ENCODE measurements around the gene ZNRF1. TPM values are rescaled to one million over a fixed set of nuclear protein-coding genes. Genes with fewer than 3 reads are reported as not detected.

ZNRF1 gene
- total RNA-seq: 10 to 100 TPM; 27.7 to 29.7 TPM

DNA sequence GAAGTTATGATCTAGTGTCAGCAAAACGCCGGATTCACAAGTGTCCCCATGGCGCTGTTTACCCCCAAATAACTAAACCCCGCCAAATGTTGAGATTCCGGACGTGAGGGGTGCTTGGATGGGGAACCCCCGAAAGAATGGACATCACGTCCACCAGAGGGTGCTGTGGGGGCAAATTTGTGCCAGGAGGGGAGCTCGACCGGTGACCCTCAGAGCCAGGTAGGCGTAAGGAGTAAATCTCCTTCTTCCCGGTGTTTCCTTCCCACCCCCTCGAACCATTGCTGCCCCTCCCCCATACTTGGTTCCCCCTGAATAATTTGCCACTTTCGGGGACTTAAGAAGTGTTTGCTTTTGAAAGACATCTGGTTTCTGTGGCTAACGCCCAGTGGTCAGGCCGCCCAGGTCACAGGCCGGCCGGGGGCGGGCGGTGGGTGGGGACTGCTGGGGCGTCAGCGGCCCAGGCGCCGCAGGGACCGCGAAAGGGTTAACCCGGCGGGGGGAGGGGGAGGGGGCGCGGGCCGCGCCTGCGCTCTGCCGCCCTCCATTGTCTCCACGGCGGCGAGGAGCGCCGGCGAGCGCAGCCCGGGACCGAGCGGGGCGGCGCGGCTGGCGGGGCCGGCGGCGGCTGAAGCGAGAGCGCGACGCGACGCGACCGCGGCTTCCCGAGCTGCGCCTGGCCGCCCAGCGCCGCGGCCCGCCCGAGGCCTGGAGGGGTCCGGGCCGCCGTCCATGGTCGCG is at the start of gene ZNRF1:
Gene ZNRF1, plus strand, starts transcription at position 544 of the 738 bp plus-strand sequence. CDS start 648 bp downstream, outside the sequence.
- intact Hi-C loops (cut with DNase I): loop anchor here (2.0 kb wide), 1 partner anchor 112 kb away; no protein-coding TSS in a partner anchor
- H3K4me3 ChIP-seq: peak within 1 kb of the TSS; percentile 84
- peak within 1 kb of the TSS; percentile 52 for H3K27ac ChIP-seq
- DNase-seq: peak; percentile 92
- H3K9ac ChIP-seq (ENCODE audit: low read depth in 2 of 2, low read length in 2 of 2): peak within 1 kb of the TSS; percentile 62 to 64
- TF ChIP-seq, protein P1, sequence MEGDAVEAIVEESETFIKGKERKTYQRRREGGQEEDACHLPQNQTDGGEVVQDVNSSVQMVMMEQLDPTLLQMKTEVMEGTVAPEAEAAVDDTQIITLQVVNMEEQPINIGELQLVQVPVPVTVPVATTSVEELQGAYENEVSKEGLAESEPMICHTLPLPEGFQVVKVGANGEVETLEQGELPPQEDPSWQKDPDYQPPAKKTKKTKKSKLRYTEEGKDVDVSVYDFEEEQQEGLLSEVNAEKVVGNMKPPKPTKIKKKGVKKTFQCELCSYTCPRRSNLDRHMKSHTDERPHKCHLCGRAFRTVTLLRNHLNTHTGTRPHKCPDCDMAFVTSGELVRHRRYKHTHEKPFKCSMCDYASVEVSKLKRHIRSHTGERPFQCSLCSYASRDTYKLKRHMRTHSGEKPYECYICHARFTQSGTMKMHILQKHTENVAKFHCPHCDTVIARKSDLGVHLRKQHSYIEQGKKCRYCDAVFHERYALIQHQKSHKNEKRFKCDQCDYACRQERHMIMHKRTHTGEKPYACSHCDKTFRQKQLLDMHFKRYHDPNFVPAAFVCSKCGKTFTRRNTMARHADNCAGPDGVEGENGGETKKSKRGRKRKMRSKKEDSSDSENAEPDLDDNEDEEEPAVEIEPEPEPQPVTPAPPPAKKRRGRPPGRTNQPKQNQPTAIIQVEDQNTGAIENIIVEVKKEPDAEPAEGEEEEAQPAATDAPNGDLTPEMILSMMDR (IDR thresholded peaks at IDR 0.05): peak; percentile 72
- H3K36me3 ChIP-seq: no peaks in the 10 kb centered on the region
- H3K27me3 ChIP-seq: no peaks in the 10 kb centered on the region
- no peaks in the 10 kb centered on the region for H3K9me3 ChIP-seq
- H3K4me1 ChIP-seq: no peaks in the 10 kb centered on the region

DNA sequence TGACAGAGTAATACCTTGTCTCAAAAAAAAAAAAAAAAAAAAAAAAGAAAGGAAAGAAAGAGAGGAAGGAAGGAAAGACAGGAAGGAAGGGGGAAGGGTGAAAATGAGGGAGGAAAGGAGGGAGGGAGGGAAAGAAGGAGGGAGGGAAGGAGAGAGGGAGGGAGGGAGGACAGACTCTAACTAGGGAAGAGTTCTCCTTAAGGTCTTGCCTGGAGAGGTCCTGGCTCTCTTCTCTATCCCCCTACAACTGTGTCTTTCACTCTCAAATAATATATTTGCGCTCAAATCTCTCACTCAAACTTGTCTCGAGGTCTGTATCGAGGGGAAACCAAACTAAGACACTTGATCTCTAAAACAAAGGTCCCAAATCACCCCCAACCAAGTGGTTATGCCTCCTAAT is 49.5 kb upstream of the ZNRF1 start:
- DNase-seq: no peak

DNA sequence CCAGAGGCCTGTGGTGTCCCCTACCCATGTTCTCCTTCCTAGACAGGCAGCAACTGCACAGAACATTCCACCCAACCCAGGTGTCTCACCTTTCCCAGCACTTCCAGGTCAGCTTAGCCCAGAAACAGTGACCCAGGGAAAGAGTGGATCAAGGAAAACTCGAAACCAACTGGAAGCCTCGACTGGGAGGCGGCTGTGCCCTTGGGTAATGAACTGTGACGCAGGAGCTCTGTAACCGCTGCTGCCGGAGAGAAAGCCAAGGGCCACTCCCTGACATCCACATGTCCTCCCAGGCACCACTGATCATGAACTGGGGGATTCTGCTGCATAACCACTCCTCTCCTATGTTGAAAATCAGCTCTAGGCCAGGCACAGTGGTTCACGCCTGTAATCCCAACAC is 48.3 kb upstream of the ZNRF1 start:
- DNase-seq: no peak
- Histone ChIP-seq H3K4me1 (no peaks in the 10 kb centered on the region), H3K4me3 (no peak overlapping the region), H3K9ac (ENCODE audit: low read depth in 2 of 2, low read length in 2 of 2) (no peak overlapping the region), H3K9me3 (no peaks in the 10 kb centered on the region), H3K27me3 (no peaks in the 10 kb centered on the region), H3K36me3 (no peaks in the 10 kb centered on the region), H3K27ac (no peak overlapping the region)
- TF ChIP-seq, protein P1 (IDR thresholded peaks at IDR 0.05): no peak
- intact Hi-C loops (cut with DNase I): no loop called here

More for the DNA sequence above, 49.5 kb upstream of the ZNRF1 start:
- Histone ChIP-seq H3K9me3 (no peaks in the 10 kb centered on the region), H3K4me3 (no peak overlapping the region), H3K27me3 (no peaks in the 10 kb centered on the region), H3K9ac (ENCODE audit: low read depth in 2 of 2, low read length in 2 of 2) (no peak overlapping the region), H3K27ac (no peak overlapping the region), H3K36me3 (no peaks in the 10 kb centered on the region), H3K4me1 (no peaks in the 10 kb centered on the region)
- intact Hi-C loops (cut with DNase I): no loop called here
- TF ChIP-seq, protein P1 (IDR thresholded peaks at IDR 0.05): no peak

DNA sequence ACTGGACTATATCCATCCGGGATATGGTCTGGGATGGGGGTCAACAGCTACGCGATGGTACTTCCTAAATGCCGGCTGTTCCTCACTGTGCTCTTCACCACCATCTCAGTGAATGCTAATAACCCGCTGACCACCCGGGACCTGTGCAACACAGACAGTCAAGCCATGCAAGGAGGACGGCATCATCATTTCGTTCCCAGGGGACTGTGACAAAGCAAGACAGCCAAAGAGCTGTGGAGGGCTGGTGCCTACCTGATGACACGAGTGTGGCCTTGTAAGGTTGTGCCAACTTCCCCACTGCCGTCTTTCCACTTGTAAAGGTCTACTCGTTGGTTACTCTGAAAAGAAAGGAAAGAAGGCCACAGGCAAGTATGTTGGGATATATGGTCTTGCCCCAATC is 47.6 kb upstream of the ZNRF1 start:
- Histone ChIP-seq H3K27ac (no peak overlapping the region), H3K4me3 (no peak overlapping the region), H3K36me3 (no peaks in the 10 kb centered on the region), H3K27me3 (no peaks in the 10 kb centered on the region), H3K9ac (ENCODE audit: low read depth in 2 of 2, low read length in 2 of 2) (no peak overlapping the region), H3K4me1 (no peaks in the 10 kb centered on the region), H3K9me3 (no peaks in the 10 kb centered on the region)
- DNase-seq: no peak
- TF ChIP-seq, protein P1 (IDR thresholded peaks at IDR 0.05): no peak
- intact Hi-C loops (cut with DNase I): no loop called here

DNA sequence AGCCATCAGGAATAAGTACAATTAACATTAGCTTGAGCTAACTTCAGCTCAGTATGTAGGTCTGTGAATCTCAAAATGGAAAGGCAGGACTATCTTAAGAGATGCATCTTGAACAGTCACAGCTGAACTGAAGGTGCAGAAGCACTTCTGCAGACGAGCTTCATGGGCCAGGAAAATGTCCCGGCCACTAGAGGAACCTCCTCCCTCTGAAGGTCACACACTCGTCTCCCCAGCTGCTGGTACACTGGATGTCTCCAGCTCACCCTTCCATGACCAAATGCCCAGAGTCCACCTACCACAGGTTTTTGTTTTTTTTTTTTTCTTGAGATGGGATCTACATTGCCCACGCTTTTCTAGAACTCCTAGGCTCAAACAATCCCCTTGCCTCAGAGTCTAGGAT is 47.1 kb upstream of the ZNRF1 start:
- H3K27me3 ChIP-seq: no peaks in the 10 kb centered on the region
- no peak overlapping the region for H3K9ac ChIP-seq (ENCODE audit: low read depth in 2 of 2, low read length in 2 of 2)
- no peaks in the 10 kb centered on the region for H3K36me3 ChIP-seq
- TF ChIP-seq, protein P1 (IDR thresholded peaks at IDR 0.05): no peak
- no peaks in the 10 kb centered on the region for H3K4me1 ChIP-seq
- DNase-seq: no peak
- H3K9me3 ChIP-seq: no peaks in the 10 kb centered on the region
- H3K4me3 ChIP-seq: no peak overlapping the region
- H3K27ac ChIP-seq: no peak overlapping the region
- intact Hi-C loops (cut with DNase I): no loop called here
